Thyroid gland (tissue), 4 donors: ENCODE results near the gene C3orf49.

Experiments
- POLR2A ChIP-seq, 2 donors: fragments of 450-650 bp; IDR thresholded peaks; one replicate each; pipeline ENCODE4 v1.6.1; 2017; ENCODE audit warnings: antibody characterized with exemption in 2 of 2, mild to moderate bottlenecking in 2 of 2, moderate library complexity in 1 of 2
- TF ChIP-seq, protein P1 (sequence below), 6 experiments: fragments of 200-600 bp in 3 of 6; fragments of 450-650 bp in 3 of 6; sonication (generic) in 3 of 6; IDR thresholded peaks; one replicate each; pipeline ENCODE4 v1.5.1; 2016 to 2019; ENCODE audit warnings: antibody characterized with exemption in 6 of 6, mild to moderate bottlenecking in 2 of 6, inconsistent platforms in 1 of 6, moderate library complexity in 1 of 6

DNA sequence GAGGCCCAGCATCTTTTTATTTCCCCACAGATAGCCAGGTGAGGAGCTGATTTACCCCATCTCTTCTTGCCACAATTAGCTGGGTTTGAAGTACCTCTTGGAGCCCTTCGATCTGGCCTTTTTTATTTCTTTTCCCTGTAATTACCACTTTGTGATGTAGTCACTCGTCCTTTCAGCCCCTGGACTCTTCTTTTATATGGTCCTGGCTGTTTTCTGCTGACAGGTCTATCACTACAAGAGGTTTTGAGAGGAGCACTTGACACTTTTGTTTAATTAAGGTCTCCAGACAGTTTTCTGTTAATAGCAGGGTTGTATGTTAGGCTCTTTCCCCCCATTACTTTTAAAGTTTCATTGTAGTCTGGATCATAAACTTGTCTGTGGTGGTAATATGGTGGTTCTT lies 56.4 kb downstream of the C3orf49 start:
- TF ChIP-seq, protein P1, sequence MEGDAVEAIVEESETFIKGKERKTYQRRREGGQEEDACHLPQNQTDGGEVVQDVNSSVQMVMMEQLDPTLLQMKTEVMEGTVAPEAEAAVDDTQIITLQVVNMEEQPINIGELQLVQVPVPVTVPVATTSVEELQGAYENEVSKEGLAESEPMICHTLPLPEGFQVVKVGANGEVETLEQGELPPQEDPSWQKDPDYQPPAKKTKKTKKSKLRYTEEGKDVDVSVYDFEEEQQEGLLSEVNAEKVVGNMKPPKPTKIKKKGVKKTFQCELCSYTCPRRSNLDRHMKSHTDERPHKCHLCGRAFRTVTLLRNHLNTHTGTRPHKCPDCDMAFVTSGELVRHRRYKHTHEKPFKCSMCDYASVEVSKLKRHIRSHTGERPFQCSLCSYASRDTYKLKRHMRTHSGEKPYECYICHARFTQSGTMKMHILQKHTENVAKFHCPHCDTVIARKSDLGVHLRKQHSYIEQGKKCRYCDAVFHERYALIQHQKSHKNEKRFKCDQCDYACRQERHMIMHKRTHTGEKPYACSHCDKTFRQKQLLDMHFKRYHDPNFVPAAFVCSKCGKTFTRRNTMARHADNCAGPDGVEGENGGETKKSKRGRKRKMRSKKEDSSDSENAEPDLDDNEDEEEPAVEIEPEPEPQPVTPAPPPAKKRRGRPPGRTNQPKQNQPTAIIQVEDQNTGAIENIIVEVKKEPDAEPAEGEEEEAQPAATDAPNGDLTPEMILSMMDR (IDR thresholded peaks at IDR 0.05): no peak
- TF ChIP-seq POLR2A (IDR thresholded peaks at IDR 0.05): no peak
